CMK (cell line): Measurements from ENCODE around the gene KRTAP10-6.
"Not testable (repeated sequence)": the region's sequence is repeated elsewhere in the genome, so short reads cannot be mapped to it uniquely, and the experiment has no call there.

ENCODE experiments used
- DNase-seq: peaks from one replicate; pipeline ENCODE4 v3.0.0-alpha.2; 2010; ENCODE audit warnings: low read depth

The KRTAP10-6 gene, protein sequence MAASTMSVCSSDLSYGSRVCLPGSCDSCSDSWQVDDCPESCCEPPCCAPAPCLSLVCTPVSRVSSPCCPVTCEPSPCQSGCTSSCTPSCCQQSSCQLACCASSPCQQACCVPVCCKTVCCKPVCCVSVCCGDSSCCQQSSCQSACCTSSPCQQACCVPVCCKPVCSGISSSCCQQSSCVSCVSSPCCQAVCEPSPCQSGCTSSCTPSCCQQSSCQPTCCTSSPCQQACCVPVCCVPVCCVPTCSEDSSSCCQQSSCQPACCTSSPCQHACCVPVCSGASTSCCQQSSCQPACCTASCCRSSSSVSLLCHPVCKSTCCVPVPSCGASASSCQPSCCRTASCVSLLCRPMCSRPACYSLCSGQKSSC

DNA sequence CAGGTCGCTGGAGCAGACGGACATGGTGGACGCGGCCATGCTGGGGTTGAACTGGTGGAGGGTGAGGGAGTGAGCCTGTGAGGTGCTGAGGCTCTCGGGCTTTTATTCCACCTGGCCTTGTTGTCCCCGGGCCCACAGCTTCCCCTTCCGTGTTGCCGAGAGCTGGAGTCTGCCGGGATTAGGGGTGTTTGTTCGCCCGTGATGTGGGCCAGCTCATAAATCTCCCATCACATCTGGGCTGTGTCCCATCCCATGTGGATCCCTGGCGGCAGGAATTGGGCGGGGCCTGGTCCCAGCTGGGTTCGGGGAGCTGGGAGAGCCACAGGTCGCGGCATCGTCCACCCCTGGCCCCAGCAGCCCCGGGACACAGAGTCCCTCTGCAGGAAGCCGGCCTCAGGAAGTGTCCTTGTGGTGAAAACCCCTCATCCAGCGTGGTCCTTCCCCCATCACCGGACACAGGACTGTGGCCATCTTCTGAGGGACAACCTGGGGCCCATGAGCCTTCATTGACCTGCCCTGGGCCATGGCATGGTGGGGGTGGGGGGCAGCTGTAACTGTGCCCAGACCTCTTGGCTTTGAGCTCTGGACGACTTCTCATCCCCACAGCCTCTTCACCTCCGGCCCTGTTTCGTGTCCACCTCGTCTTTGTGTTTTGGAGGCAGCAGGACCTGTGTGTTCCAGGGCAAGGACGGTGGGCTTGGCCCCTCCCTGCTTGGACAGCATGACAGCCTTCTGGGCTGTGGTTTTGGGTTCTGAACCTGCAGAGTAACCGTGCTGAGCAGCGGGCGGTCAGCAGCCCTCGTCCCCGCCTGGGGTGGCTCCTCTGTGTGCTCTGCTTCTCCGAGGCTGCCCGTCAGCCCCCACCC lies at the start of gene KRTAP10-6:
Gene KRTAP10-6, minus strand, starts transcription at position 60 of the 866 bp plus-strand sequence. Its CDS starts 21 bp downstream, at position 39.
- no peak for DNase-seq

DNA sequence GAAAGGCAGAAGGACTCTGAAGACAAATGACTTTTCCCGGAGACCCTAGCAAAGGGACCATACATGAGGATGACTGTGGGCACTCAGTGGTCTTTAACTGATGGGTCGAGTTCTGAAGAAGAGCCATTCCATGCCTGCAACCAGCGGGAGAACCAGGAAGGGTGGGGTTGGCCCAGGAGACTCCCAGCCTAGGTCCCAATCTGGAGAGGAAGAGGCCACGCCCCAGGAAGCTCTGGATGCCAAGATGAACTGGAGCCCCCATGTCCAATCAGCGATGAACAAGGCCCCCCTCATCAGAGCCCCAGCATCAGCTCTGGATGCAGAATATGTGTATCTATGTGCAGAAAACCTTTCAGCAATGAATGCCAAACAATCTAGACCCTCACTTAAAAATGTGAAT lies 48.5 kb upstream of the KRTAP10-6 start:
- DNase-seq, result no peak

DNA sequence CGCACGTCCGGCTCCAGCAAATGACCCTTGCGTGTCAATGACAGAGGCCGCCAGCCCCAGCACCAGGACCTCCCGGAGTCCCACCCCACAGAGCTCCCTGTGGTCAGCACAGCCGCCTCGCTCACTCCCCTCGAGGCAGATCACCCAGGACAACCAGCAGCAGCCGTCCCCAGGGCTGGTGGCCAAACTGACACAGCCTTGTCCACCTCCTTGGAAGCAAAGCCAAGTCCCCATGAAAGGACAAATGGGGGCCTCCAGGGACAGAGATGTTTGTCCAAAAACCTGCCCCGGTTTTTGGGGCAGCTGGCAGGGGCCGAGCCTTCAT lies 47.0 kb upstream of the KRTAP10-6 start:
- DNase-seq, result no peak

DNA sequence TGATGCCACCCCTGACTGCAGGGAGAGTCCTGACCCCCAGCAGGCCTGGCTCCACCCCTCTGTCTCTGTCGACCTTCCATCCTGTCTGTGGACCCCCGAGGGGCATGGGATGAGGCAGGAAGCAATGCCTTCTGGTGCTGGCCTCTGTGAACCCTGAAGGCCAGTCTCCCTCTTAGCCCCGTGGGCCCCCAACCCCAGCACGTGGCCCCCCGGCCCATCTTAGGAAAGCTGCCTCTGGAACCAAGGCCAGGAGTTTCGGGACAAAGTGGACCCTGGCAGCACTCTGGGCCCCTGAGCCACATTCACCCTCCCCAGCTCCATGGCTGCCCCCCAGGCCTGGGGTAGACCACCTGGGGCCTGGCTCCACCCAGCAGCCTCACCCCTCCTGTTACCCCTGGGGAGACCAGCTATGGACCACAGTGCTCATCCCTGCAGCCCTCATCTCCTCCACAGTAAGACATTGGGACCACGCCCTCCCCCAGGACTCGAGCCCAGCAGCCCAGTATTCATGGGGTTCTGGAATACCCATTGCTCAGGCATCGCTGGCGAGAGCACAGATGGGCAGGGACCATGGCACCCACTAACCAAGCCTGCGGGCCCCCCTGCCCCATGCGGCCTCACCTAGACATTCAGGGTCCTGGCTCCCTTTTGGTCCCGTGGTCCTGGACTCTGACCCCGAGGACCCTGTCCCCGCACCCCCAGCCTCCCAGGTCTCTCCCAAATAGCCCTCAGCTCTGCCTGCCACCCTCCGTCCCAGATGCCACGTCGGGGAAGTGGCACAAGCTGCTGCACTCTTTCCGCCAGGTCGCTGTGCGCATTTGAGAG lies 46.4 kb upstream of the KRTAP10-6 start:
- DNase-seq, result not testable (repeated sequence)

DNA sequence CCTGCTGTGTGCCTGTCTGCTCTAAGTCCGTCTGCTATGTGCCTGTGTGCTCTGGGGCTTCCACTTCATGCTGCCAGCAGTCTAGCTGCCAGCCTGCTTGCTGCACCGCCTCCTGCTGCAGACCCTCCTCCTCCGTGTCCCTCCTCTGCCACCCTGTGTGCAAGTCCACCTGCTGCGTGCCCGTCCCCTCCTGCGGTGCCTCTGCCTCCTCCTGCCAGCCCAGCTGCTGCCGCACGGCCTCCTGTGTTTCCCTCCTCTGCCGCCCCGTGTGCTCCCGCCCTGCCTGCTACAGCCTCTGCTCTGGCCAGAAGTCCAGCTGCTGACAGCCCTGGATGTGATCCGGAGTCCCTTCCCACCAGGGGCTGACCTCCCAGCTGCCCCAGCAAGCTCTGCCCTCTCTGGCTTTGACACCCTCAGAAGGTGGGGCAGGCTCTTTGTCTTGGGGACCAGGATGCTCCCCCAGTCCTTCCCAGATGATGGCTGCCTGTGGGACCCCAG lies 45.6 kb upstream of the KRTAP10-6 start:
- DNase-seq, result not testable (repeated sequence)

DNA sequence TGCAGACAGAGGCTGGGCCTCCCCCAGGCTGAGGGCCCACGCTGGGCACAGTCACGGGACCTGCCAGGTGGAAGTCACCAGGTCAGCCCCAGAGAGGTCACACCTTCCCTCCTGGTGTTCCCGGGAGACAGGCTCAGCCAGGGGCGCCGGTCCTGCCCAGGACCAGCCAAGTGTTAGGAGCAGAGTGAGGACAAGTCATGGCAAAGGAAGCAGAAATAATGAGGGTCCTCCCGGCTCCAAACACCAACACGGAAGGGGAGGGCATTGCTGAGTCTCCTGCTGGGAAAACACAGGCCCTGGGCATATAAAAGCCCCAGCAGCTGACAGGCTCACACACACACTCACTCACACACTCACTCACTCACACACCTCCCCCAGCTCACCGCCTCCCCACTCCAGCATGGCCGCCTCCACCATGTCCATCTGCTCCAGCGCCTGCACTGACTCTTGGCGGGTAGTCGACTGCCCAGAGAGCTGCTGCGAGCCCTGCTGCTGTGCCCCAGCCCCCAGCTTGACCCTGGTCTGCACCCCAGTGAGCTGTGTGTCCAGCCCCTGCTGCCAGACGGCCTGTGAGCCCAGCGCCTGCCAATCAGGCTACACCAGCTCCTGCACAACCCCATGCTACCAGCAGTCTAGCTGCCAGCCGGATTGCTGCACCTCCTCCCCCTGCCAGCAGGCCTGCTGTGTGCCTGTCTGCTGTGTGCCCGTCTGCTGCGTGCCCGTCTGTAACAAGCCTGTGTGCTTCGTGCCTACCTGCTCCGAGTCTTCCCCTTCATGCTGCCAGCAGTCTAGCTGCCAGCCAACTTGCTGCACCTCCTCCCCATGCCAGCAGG lies 44.9 kb upstream of the KRTAP10-6 start, which contains the start of gene KRTAP10-10:
Gene KRTAP10-10, plus strand, starts transcription at position 339 of the 833 bp plus-strand sequence. Its CDS starts 62 bp downstream, at position 401.
- DNase-seq, result no peak

DNA sequence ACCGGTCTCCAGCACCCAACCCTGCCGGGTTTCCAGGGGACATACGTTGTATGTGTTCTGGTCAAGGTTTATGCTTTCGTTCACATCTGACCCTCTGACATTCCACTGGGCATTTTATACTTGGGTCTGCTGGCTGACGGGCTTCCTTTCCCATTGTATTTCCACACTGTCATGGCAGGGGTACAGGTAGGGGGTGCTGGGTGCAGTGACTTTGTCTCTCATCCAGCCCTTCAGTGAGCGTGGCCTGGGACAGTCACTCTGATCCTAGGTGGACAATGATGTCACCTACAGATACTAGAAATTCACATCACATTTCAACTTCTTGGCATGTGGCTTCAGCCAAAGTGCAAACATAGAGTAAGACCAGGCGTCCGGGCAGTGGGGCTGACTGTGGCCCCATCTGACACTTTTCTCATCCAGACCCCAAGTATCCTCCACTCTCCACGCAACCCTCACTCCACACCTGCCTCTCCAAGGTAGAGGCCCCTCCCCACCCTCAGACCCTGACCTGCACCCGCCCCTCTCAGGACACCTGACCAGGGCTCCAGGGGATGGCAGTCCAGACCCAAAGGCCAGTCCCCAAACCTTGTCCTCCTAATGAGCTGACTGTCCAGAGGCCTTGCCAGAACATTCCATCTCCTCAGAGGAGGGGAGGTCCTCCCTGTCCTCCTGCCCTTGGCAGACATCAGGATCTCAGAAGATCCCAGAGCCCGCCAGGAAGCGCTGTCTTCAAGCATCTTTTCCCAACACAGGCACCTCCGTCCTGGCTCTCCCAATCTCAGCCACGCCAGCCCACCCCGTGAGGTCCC lies 44.1 kb upstream of the KRTAP10-6 start:
- DNase-seq, result no peak

DNA sequence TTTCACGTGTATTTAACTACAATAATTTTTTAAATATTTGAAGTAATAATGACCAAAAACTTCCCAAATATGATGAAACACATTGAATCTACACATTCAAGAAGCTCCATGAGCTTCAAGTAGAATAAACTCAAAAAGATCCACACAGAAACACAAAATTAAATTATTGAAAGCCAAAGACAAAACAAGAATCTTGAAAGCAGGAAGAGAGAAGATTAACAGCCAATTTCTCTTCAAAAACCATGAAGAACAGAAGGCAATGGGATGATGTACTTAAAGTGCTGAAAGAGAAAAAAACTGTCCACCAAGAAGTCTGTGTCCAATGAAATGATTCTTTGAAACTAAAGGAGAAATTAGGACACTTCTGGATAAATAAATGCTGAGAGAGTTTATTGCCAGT lies 39.8 kb upstream of the KRTAP10-6 start:
- no peak for DNase-seq

DNA sequence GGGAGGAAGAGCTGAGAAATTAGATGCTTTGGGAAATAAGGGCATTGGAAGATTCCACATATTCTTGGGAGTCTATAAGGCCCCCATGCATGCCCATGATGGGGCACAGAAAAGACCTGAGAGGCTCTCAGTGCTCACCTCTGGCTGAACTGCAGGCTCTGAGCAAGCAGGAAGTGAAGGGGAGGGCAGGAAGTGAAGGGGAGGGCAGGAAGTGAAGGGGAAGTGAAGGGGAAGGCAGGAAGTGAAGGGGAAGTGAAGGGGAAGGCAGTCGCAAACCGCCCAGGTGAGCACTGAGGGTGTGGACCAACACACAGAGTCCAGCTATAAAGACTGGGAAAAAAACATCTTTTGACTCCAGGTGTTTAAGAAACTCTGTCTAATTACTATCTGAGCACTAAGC lies 38.1 kb upstream of the KRTAP10-6 start:
- DNase-seq, result no peak

DNA sequence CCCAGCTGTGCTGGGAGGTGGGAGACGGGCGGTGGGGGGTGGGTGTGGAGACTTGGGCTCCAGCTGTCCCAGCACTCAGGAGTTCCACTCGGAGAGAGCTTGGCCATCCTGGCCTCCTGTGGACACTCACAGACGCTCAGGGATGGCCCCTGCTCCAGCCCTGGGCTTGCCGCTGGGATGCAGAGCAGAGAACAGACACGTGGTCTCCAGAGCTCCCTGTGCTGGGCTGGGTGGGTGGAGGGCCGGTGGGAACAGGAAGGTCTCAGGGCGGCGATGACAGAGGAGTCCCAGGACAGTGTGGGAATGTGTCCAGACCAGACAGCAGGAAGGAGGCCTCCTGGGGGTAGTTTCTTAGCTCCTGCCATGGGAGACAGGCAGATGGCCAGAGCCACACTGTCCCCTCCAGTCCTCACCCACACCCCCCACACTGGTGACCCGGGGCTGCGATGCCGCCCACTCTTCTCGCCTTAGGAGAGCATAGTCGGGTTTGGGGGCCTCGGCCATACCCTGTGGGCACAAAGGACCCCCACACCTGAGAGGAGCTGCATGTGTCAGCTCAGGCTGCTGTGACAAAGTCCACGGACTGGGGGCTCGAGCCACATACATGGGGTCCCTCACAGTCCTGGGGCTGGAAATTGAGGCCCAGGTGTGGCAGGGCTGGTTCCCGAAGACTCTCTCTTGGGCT lies 36.5 kb upstream of the KRTAP10-6 start:
- DNase-seq, result no peak

DNA sequence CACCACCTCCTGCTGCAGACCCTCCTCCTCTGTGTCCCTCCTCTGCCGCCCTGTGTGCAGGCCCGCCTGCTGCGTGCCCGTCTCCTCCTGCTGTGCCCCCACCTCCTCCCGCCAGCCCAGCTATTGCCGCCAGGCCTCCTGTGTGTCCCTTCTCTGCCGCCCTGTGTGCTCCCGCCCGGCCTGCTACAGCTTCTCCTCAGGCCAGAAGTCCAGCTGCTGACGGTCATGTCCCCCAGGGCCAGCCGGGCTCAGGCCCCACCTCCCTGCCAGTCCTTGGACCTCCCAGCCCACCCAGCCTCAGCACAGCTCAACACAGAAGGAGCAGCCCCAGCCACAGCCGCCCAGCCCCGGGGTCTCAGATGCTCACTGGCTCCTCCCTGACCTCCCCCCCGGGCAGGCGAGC lies 35.5 kb upstream of the KRTAP10-6 start:
- DNase-seq, result not testable (repeated sequence)

DNA sequence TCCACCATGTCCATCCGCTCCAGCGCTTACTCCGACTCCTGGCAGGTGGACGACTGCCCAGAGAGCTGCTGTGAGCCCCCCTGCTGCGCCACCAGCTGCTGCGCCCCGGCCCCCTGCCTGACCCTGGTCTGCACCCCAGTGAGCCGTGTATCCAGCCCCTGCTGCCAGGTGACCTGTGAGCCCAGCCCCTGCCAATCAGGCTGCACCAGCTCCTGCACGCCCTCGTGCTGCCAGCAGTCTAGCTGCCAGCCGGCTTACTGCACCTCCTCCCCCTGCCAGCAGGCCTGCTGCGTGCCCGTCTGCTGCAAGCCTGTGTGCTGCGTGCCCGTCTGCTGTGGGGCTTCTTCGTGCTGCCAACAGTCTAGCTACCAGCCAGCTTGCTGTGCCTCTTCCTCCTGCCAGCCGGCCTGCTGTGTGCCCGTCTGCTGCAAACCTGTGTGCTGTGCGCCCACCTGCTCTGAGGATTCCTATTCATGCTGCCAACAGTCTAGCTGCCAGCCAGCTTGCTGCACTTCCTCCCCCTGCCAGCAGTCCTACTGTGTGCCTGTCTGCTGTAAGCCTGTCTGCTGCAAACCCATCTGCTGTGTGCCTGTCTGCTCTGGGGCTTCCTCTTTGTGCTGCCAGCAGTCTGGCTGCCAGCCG lies 35.0 kb upstream of the KRTAP10-6 start:
- not testable (repeated sequence) for DNase-seq

DNA sequence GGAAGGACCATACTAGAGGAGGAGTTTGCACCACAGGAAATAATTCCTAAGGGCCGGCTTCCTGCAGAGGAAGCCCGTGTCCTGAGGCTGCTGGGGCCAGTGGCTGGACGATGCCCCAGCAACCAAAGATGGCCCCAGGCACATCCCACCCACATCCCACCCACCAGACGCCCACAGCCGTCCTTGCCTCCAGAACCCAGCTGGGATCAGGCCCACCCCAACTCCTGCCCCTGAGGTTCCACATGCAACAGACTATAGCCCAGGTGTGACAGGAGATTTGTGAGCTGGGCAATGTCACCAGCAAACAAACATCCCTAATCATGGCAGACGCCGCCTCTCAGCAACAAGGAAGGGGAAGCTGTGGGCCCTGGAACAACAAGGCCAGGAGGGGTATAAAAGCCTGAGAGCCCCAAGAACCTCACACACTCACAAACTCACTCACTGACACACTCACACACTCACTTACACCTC lies 34.4 kb upstream of the KRTAP10-6 start, which contains the start of gene KRTAP10-9:
Gene KRTAP10-9, plus strand, starts transcription at position 421 of the 471 bp plus-strand sequence. CDS start 79 bp downstream, outside the sequence.
- DNase-seq, result no peak

DNA sequence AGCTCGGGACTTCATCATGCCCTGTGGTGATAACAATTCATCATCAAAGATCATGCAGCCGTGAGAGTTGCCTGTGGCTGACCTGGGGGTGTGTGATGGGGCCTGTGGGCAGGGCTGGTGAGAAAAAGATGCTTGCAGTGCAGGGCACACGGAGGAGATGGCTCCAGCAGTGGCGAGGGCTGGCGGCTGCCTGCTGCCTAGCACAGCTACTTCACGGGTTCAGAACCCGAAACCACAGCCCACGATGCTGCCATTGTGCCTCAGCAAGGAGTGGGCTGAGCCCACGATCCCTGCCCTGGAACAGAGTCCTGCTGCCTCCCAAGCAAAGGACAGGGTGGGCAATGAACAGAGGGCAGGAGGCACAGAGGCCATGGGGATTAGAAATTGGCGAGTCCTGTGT lies 34.0 kb upstream of the KRTAP10-6 start:
- DNase-seq, result no peak

DNA sequence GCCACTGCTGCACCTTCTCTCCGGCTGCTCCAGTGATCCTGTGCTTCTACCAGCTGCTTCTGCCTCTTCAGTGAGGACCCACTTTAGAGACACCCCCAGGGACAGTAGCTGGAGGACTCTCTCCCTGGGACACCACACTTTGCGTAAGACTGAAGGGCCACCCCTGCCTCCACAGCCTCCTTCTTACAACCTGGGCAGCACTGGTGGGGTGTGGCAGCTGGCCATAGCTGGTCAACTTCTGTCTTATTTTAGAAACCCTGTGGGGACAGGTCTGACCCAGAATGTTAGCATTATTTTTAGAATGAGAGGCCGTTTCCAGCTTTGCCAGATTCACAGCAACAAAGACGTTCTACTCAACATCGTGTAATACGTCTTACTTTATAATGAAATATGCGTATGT lies 33.5 kb upstream of the KRTAP10-6 start:
- DNase-seq, result no peak

DNA sequence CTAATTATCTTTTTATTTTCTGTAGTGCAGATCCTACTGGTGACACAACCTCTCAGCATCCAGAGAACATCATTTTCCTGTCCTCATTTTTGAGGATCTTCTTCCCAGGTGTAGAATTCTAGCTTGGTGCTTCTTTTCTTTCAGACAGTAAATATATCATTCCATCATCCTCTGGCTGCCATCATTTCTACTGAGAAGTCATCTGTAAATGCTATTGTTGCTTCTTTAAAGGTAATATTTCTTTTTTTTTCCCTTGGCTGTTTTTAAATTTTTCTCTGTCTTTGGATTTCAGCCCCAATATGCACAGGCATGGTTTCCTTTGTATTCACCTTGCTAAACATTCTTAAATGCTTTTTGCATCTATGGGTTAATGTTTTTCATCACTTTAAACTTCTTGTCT lies 31.3 kb upstream of the KRTAP10-6 start:
- no peak for DNase-seq

DNA sequence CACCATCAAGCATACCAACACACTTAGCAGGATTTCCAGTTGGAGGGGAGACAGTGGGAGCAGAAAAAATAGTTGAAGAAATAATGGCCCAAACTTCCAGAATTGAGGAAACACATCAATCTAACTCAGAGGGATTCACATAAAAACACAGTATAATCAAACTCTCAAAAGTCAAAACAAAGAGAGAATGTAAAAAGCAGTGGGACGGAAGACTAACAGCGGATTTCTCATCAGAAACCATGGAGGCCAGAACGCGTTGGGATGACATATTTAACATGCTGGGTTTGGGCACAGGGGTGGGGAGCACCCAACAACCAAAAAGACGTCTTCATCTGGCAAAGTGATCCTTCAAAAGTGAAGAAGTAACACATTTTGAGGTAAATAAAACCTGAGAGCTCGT lies 27.6 kb upstream of the KRTAP10-6 start:
- no peak for DNase-seq

DNA sequence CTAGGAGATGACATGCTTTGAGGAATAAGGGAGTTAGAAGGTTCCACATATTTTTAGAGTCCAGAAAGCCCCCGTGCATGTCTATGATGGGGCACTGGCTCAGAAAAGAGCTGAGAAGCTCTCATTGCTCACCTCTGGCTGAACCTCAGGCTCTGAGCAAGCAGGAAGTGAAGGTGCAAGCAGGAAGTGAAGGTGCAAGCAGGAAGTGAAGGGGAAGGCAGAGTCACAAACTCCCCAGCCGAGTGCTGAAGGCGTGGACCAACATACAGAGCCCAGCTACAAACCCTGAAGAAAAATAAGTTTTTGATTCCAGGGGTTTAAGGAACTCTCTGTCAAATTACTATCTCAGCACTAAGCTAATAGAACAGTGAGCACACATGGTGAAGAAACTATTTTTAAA lies 26.6 kb upstream of the KRTAP10-6 start:
- DNase-seq, result no peak

DNA sequence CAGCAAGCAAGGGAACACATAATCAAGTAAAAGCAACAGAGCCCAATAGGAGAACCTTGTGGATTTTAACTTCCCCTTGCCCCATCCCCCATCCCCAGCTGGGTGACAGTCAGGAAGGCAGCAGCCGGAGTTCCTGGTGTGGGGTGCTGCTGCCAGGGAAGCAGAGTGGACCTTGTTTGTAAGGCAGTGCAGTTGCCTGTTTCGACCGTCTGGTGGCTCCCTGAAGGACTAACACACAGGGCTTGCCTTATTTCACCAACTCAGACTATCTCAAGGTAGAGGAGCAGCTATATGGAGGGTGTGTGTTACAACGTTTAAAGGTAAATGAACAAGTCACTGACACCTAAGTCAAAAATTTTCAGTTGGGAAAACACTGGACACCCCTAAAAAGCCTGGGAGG lies 26.2 kb upstream of the KRTAP10-6 start:
- DNase-seq, result no peak
